ENCODE data around the gene ABLIM2.

ABLIM2 gene

GRCh38 chr4:8081171-8081570, 77.4 kb downstream of the ABLIM2 start:
- DNase-seq, result no peak

GRCh38 chr4:8080754-8081065, 77.9 kb downstream of the ABLIM2 start:
- DNase-seq, result no peak

GRCh38 chr4:8079916-8080753, 78.5 kb downstream of the ABLIM2 start:
- DNase-seq, result no peak

GRCh38 chr4:8079031-8079885, 79.4 kb downstream of the ABLIM2 start:
- peak in 1 of 2 experiments; percentile 18 for DNase-seq

- DNase-seq, result no peak
Measured at GRCh38 chr4:8078610-8079015, 80.0 kb downstream of the ABLIM2 start.

GRCh38 chr4:8078109-8078494, 80.5 kb downstream of the ABLIM2 start:
- DNase-seq, result no peak

- DNase-seq, result peak in 1 of 2 experiments; percentile 41
Measured at GRCh38 chr4:8077181-8078108, 81.2 kb downstream of the ABLIM2 start.

- DNase-seq, result no peak
Measured at GRCh38 chr4:8076023-8076422, 82.6 kb downstream of the ABLIM2 start.

- DNase-seq, result no peak
Measured at GRCh38 chr4:8073206-8073863, 85.3 kb downstream of the ABLIM2 start.

- DNase-seq, result no peak
Measured at GRCh38 chr4:8072235-8072968, 86.2 kb downstream of the ABLIM2 start.

- no peak for DNase-seq
Measured at GRCh38 chr4:8071766-8072165, 86.8 kb downstream of the ABLIM2 start.

GRCh38 chr4:8070736-8071718, 87.6 kb downstream of the ABLIM2 start:
- peak in 1 of 2 experiments; percentile 43 for DNase-seq

- DNase-seq, result no peak
Measured at GRCh38 chr4:8069102-8069752, 89.4 kb downstream of the ABLIM2 start.

GRCh38 chr4:8067945-8068896, 90.4 kb downstream of the ABLIM2 start:
- no peak for DNase-seq

GRCh38 chr4:8067274-8067936, 91.2 kb downstream of the ABLIM2 start:
- no peak for DNase-seq

GRCh38 chr4:8066336-8066931, 92.2 kb downstream of the ABLIM2 start:
- DNase-seq, result no peak

GRCh38 chr4:8063974-8064563, 94.5 kb downstream of the ABLIM2 start:
- DNase-seq, result no peak
